Measurements from ENCODE around the gene MAF. TPM values are rescaled to one million over a fixed set of nuclear protein-coding genes. Genes with fewer than 3 reads are reported as not detected.

The MAF gene
- total and polyA plus RNA-seq, 2 of the 4 experiments (the other 2 are of a cell fraction), result under 0.01 to 0.02 TPM

DNA sequence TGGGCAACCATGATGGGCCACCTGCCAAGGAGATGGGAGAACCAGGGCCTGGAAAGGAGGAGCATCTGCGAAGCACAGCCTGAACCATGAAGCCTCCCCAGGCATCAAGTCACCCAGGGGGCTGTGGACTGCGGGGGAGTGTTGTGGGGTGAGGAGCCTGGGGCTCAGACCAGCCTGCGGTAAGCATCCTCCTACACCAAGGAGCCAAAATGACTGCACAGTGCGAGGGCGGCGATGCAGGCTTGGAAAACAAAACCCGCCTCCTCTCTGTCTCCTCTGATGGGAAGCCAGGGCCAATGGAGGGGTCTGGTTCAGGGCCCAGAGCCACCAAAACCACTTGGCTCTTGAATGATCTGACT, 18.1 kb upstream of the MAF start:
- no CpG with 5 or more reads among the region's 7 CpGs for WGBS, 2 experiments (ENCODE audit: extremely low coverage in 2 of 2, insufficient read length in 1 of 2)
- dilution Hi-C loops (cut with HindIII; ENCODE audit: low sequenced_read_pairs, unreplicated experiment) (no loop called here), in situ Hi-C loops (cut with MboI; ENCODE audit: low sequenced_read_pairs) (no loop called here), intact Hi-C loops (cut with micrococcal nuclease) (no loop called here)
- Histone ChIP-seq H4K5ac (ENCODE audit: low read depth, low read length) (no peak overlapping the region), H3K4me2 (ENCODE audit: low read depth, low read length) (no peak overlapping the region), H3K9me1 (ENCODE audit: insufficient read depth, low read length) (no peaks in the 10 kb centered on the region), H3K4me3 (ENCODE audit: insufficient read depth, low read depth, low read length) (no peak overlapping the region), H4K8ac (ENCODE audit: low read depth in 2 of 2, low read length in 2 of 2) (no peak overlapping the region), H3K27me3 (ENCODE audit: control insufficient read depth, insufficient read depth, low read length) (no peaks in the 10 kb centered on the region), H3K36me3 (ENCODE audit: control insufficient read depth, insufficient read depth, low read length) (no peaks in the 10 kb centered on the region), H3K9me3 (ENCODE audit: control insufficient read depth, insufficient read depth, low read length) (peaks cover 2% of the 10 kb centered on the region), H2BK120ac (ENCODE audit: low read depth, low read length) (no peak overlapping the region), H2AFZ (replicated peaks; ENCODE audit: low read length, poor library complexity) (no peak overlapping the region), H3K4me1 (ENCODE audit: control insufficient read depth, insufficient read depth, low read length) (no peaks in the 10 kb centered on the region), H3K79me1 (ENCODE audit: low read depth in 1 of 2, low read length in 2 of 2) (no peaks in the 10 kb centered on the region), H4K20me1 (ENCODE audit: insufficient read depth, low read length) (no peaks in the 10 kb centered on the region), H2AK9ac (replicated peaks; ENCODE audit: low read depth, low read length, poor library complexity) (no peak overlapping the region), H2BK5ac (ENCODE audit: low read depth, low read length, poor library complexity, severe bottlenecking) (no peak overlapping the region), H4K91ac (ENCODE audit: insufficient read depth, low read depth, low read length) (no peak overlapping the region), H2AK5ac (ENCODE audit: low read depth, low read length) (no peak overlapping the region), H3K56ac (ENCODE audit: extremely low read depth, insufficient read depth, low read length) (no peak overlapping the region), H3K9ac (ENCODE audit: low read depth, low read length) (no peak overlapping the region), H3K4ac (ENCODE audit: low read depth, low read length) (no peak overlapping the region), H3K18ac (ENCODE audit: low read depth, low read length) (no peak overlapping the region), H2BK20ac (ENCODE audit: low read depth, low read length) (no peak overlapping the region), H3K14ac (replicated peaks; ENCODE audit: low read depth, low read length) (no peak overlapping the region), H3K23ac (ENCODE audit: low read depth, low read length) (no peak overlapping the region), H2BK15ac (ENCODE audit: low read depth, low read length) (no peak overlapping the region), H3K27ac (ENCODE audit: insufficient read depth, low read length) (no peak overlapping the region)
- POLR2A ChIA-PET (ENCODE audit: unreplicated experiment), result no interaction called here
- BruUV-seq (replicated peaks), result no TSS peak
- CTCF ChIA-PET, result no interaction called here
- no peak for ATAC-seq (ENCODE audit: low read depth)
- TF ChIP-seq, protein P1, sequence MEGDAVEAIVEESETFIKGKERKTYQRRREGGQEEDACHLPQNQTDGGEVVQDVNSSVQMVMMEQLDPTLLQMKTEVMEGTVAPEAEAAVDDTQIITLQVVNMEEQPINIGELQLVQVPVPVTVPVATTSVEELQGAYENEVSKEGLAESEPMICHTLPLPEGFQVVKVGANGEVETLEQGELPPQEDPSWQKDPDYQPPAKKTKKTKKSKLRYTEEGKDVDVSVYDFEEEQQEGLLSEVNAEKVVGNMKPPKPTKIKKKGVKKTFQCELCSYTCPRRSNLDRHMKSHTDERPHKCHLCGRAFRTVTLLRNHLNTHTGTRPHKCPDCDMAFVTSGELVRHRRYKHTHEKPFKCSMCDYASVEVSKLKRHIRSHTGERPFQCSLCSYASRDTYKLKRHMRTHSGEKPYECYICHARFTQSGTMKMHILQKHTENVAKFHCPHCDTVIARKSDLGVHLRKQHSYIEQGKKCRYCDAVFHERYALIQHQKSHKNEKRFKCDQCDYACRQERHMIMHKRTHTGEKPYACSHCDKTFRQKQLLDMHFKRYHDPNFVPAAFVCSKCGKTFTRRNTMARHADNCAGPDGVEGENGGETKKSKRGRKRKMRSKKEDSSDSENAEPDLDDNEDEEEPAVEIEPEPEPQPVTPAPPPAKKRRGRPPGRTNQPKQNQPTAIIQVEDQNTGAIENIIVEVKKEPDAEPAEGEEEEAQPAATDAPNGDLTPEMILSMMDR (conservative IDR thresholded peaks at IDR 0.05; ENCODE audit: low read depth, low read length), result no peak
- TF ChIP-seq CHD1 (IDR thresholded peaks at IDR 0.05; ENCODE audit: low read depth, low read length) (no peak), MAZ (IDR thresholded peaks at IDR 0.05; ENCODE audit: borderline replicate concordance, low read depth, low read length) (no peak), NFE2L2 (IDR thresholded peaks at IDR 0.05; ENCODE audit: low read depth, low read length) (no peak), RCOR1 (IDR thresholded peaks at IDR 0.05; ENCODE audit: insufficient replicate concordance, low read length) (no peak), MXI1 (IDR thresholded peaks at IDR 0.05; ENCODE audit: borderline replicate concordance, low read depth, low read length) (no peak), POLR2A (IDR thresholded peaks at IDR 0.05; ENCODE audit: low read depth, low read length) (no peak), FOS (IDR thresholded peaks at IDR 0.05; ENCODE audit: low read depth, low read length) (no peak)
- TF ChIP-seq, protein P2, sequence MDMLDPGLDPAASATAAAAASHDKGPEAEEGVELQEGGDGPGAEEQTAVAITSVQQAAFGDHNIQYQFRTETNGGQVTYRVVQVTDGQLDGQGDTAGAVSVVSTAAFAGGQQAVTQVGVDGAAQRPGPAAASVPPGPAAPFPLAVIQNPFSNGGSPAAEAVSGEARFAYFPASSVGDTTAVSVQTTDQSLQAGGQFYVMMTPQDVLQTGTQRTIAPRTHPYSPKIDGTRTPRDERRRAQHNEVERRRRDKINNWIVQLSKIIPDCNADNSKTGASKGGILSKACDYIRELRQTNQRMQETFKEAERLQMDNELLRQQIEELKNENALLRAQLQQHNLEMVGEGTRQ (IDR thresholded peaks at IDR 0.05; ENCODE audit: low read depth, low read length), result no peak
- TF ChIP-seq, protein P3, sequence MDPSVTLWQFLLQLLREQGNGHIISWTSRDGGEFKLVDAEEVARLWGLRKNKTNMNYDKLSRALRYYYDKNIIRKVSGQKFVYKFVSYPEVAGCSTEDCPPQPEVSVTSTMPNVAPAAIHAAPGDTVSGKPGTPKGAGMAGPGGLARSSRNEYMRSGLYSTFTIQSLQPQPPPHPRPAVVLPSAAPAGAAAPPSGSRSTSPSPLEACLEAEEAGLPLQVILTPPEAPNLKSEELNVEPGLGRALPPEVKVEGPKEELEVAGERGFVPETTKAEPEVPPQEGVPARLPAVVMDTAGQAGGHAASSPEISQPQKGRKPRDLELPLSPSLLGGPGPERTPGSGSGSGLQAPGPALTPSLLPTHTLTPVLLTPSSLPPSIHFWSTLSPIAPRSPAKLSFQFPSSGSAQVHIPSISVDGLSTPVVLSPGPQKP (IDR thresholded peaks at IDR 0.05; ENCODE audit: borderline replicate concordance, low read depth, low read length), result no peak
- no peak for DNase-seq

All from IMR-90 (cell line).